GM23248 (cell line): ENCODE measurements around the gene SARM1. TPM values are rescaled to one million over a fixed set of nuclear protein-coding genes. Genes with fewer than 3 reads are reported as not detected.

Source experiments
- DNase-seq: peaks from one replicate; pipeline ENCODE4 v3.0.0-alpha.2; 2015
- H2AFZ ChIP-seq: fragments of 200-600 bp; sonication (generic); 2 replicates; pipeline ENCODE4 v1.6.1; 2016; ENCODE audit warnings: antibody characterized with exemption
- H3F3A ChIP-seq: fragments of 200-600 bp; sonication (generic); 2 replicates; pipeline ENCODE4 v1.6.1; 2016; ENCODE audit warnings: mild to moderate bottlenecking, antibody characterized with exemption, mixed run types; ENCODE audit not compliant: insufficient read depth
- H3K27ac ChIP-seq: fragments of 200-600 bp; sonication (generic); 2 replicates; pipeline ENCODE4 v1.5.1; 2016; ENCODE audit warnings: mild to moderate bottlenecking
- H3K27me3 ChIP-seq: fragments of 200-600 bp; sonication (generic); replicated peaks from 2 replicates; pipeline ENCODE4 v1.6.1; 2016; ENCODE audit warnings: mild to moderate bottlenecking; ENCODE audit not compliant: insufficient read depth
- H3K36me3 ChIP-seq: fragments of 200-600 bp; sonication (generic); 2 replicates; pipeline ENCODE4 v1.6.1; 2016; ENCODE audit warnings: low read depth, mild to moderate bottlenecking
- H3K4me1 ChIP-seq: fragments of 200-600 bp; sonication (generic); 2 replicates; pipeline ENCODE4 v1.6.1; 2016; ENCODE audit warnings: mild to moderate bottlenecking; ENCODE audit not compliant: insufficient read depth
- H3K4me2 ChIP-seq: fragments of 200-600 bp; sonication (generic); one replicate; pipeline ENCODE4 v1.6.1; 2016; ENCODE audit warnings: mild to moderate bottlenecking; ENCODE audit not compliant: unreplicated experiment
- H3K4me3 ChIP-seq: fragments of 200-600 bp; sonication (generic); 2 replicates; pipeline ENCODE4 v1.5.1; 2016; ENCODE audit warnings: mild to moderate bottlenecking
- H3K79me2 ChIP-seq: fragments of 200-600 bp; sonication (generic); 2 replicates; pipeline ENCODE4 v1.6.1; 2016; ENCODE audit warnings: mild to moderate bottlenecking; ENCODE audit not compliant: insufficient read depth
- H3K9ac ChIP-seq: fragments of 200-600 bp; sonication (generic); 2 replicates; pipeline ENCODE4 v1.6.1; 2016; ENCODE audit warnings: mild to moderate bottlenecking
- H3K9me2 ChIP-seq: fragments of 200-600 bp; sonication (generic); 2 replicates; pipeline ENCODE4 v1.6.1; 2016; ENCODE audit warnings: mixed run types, mild to moderate bottlenecking, moderate library complexity; ENCODE audit not compliant: insufficient read depth
- H3K9me3 ChIP-seq: fragments of 200-600 bp; sonication (generic); one replicate; pipeline ENCODE4 v1.6.1; 2017; ENCODE audit warnings: low read depth
- H4K20me1 ChIP-seq: fragments of 200-600 bp; sonication (generic); 2 replicates; pipeline ENCODE4 v1.6.0; 2016; ENCODE audit not compliant: insufficient read depth
- EZH2 ChIP-seq: fragments of 200-600 bp; sonication (generic); IDR thresholded peaks from 2 replicates; pipeline ENCODE4 v1.6.1; 2018; ENCODE audit warnings: antibody characterized with exemption, mild to moderate bottlenecking; ENCODE audit not compliant: insufficient read depth, poor library complexity, severe bottlenecking
- EZH2phosphoT487 ChIP-seq: fragments of 200-600 bp; sonication (generic); IDR thresholded peaks from 2 replicates; pipeline ENCODE4 v1.6.1; 2018; ENCODE audit warnings: antibody characterized with exemption, moderate library complexity, mild to moderate bottlenecking, low read depth; ENCODE audit not compliant: insufficient read depth
- WGBS, 2 experiments: methylation state at CpG; one replicate each; pipeline ENCODE4 v1.1.6; 2015 to 2017; ENCODE audit warnings: low lambda C conversion rate in 2 of 2, low coverage in 1 of 2; ENCODE audit errors: missing lambda C conversion rate in 2 of 2; 5-methylcytosine and 5-hydroxymethylcytosine counted together
- in situ Hi-C: fragments of 300-500 bp; cut with MboI; formaldehyde crosslinking; loops from 2 replicates; pipeline ENCODE4 v1.15.0; 2020
- polyA plus RNA-seq: library from polyadenylated mRNA; unstranded; fragments of >200 nt; fragmentation: Nextera tagmentation; extraction: Ambion mirVana; gene quantifications from 2 replicates; pipeline ENCODE4 v1.2.1, GENCODE V29; 2016
- total RNA-seq: library from RNA; depleted of rRNA; stranded (reverse); fragments of >200 nt; shearing (Covaris generic); gene quantifications from 2 replicates; pipeline ENCODE4 v1.2.3, GENCODE V29; 2014; rRNA removed

Gene SARM1
- 16.9 and 24.2 TPM in 2 replicates for total RNA-seq
- polyA plus RNA-seq: 4.7 and 5.8 TPM in 2 replicates

DNA sequence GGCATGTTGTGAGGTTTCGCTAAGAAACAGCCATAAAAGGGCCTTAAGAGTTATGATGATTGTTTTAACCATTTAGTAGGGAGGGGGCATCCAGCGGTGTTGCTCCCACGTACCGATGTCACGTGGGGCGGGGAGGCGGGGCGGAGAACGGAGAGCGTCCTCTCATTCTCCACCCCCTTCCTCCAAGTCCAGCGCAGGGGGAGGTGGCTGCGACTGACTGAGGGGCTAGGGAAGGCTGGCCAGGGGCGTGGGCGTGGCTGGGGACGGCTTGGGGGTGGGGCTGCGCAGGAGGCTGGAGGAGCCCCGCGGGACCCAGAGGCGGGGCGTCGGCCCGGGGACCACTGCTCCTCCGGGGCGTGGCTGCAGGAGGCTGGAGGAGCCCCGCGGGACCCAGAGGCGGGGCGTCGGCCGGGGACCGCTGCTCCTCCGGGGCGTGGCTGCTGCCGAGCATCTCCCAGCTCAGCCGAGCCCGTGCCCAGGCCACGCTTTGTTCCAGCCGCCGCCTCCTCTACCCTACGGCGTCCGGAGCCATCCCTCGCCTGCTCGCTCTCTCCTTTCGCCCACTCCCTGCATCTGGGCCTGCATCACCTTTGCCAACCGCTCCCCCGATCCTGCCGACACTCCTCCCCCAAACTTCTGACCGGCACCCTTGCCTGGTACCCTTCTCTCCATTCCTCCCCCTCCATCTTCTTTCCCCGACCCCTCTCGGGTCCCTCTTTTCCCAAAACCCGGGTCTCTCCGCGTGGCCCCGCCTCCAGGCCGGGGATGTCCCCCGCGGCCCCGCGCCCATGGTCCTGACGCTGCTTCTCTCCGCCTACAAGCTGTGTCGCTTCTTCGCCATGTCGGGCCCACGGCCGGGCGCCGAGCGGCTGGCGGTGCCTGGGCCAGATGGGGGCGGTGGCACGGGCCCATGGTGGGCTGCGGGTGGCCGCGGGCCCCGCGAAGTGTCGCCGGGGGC, at the start of gene SARM1:
TSS of gene SARM1 (plus strand) at position 450 of the 958 bp plus-strand sequence. CDS start at position 789, 339 bp downstream.
- in situ Hi-C loops: no loop called here
- 1% methylated on average over 55 to 76 of the region's 80 CpGs for WGBS, 2 experiments
- peak within 1 kb of the TSS; percentile 21 for H3K27ac ChIP-seq

DNA sequence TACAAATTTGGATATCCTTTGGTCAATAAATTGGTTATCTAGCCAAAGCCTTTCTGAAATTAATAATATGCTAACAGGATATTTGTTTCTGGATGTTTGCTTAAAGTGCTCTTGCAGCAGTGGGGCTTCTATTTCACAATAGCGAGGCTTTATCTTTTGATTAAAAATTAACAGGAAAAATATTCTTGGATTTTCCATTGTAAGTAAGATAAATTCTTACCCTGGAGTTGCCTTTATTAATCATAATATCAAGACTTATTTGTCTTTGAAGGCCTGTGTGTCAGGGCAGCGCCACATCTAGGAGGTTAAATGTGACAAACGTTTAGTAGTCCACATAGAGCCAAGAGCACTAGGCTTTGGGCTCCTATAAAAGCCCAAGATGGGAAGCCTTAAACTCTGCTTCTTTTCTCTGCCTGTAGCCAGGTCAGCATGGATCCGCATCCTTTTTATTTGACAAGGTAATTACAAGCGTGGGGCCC, 47.2 kb upstream of the SARM1 start:
- Histone ChIP-seq H3K4me3 (no peak overlapping the region), H3K9me2 (no peaks in the 10 kb centered on the region), H4K20me1 (no peaks in the 10 kb centered on the region), H3K9ac (no peak overlapping the region), H3F3A (peaks cover 14% of the 10 kb centered on the region; the same call in 1 of the 2 replicates), H3K9me3 (no peaks in the 10 kb centered on the region), H3K79me2 (peaks cover 9% of the 10 kb centered on the region; the same call in 1 of the 2 replicates), H3K4me2 (no peak overlapping the region), H3K27me3 (no peaks in the 10 kb centered on the region), H2AFZ (no peak overlapping the region), H3K36me3 (peaks cover 9% of the 10 kb centered on the region; the same call in 1 of the 2 replicates), H3K27ac (no peak overlapping the region), H3K4me1 (0 out of 2 replicates have a peak, but pooled peaks cover 7% of the 10 kb centered on the region)
- 84% methylated on average over 5 of the region's 5 CpGs for WGBS, 2 experiments
- in situ Hi-C loops: no loop called here
- no peak for TF ChIP-seq EZH2phosphoT487
- TF ChIP-seq EZH2: no peak
- DNase-seq: no peak

More for the DNA sequence above, at the start of gene SARM1:
- DNase-seq: peak; percentile 88
- Histone ChIP-seq H4K20me1 (no peaks in the 10 kb centered on the region), H3K9me2 (no peaks in the 10 kb centered on the region), H3K4me1 (peaks cover 6% of the 10 kb centered on the region), H2AFZ (peak within 1 kb of the TSS; percentile 71), H3K4me2 (peak within 1 kb of the TSS; percentile 61), H3K79me2 (peaks cover 16% of the 10 kb centered on the region), H3K9me3 (no peaks in the 10 kb centered on the region), H3K36me3 (no peaks in the 10 kb centered on the region), H3K9ac (peak within 1 kb of the TSS; percentile 58), H3K27me3 (no peaks in the 10 kb centered on the region), H3K4me3 (peak within 1 kb of the TSS; percentile 65), H3F3A (peaks cover 16% of the 10 kb centered on the region)
- TF ChIP-seq EZH2 (no peak), EZH2phosphoT487 (no peak)

DNA sequence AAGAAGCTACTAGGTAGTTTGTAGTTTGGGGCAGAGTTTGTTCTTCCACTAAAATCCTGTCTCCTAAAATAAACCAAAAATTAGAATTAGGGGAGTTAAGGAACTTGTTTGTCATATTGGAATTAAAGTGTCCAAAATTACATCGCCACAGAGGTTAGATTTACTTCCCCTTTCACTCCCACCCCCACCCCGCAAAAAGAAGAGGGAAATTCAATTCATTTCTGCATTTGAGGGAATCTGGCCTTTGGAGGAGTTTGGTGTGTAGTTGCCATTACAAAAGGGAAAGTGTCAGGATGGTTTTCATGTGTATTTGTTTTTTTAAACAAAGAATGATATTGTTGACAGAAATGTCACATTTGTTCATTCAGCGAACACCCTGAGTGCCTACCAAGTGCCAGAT, 46.7 kb upstream of the SARM1 start:
- Histone ChIP-seq H3K27me3 (no peaks in the 10 kb centered on the region), H4K20me1 (no peaks in the 10 kb centered on the region), H3K36me3 (peaks cover 11% of the 10 kb centered on the region; the same call in 1 of the 2 replicates), H3K79me2 (peaks cover 10% of the 10 kb centered on the region; the same call in 1 of the 2 replicates), H3K9ac (no peak overlapping the region), H3K27ac (no peak overlapping the region), H2AFZ (no peak overlapping the region), H3K9me3 (no peaks in the 10 kb centered on the region), H3K9me2 (no peaks in the 10 kb centered on the region), H3K4me1 (0 out of 2 replicates have a peak, but pooled peaks cover 4% of the 10 kb centered on the region), H3K4me3 (no peak overlapping the region), H3K4me2 (no peak overlapping the region), H3F3A (peaks cover 14% of the 10 kb centered on the region; the same call in 1 of the 2 replicates)
- WGBS, 2 experiments: 88 to 92% methylated on average over 3 of the region's 3 CpGs
- in situ Hi-C loops: no loop called here
- no peak for DNase-seq
- no peak for TF ChIP-seq EZH2phosphoT487
- TF ChIP-seq EZH2: no peak

DNA sequence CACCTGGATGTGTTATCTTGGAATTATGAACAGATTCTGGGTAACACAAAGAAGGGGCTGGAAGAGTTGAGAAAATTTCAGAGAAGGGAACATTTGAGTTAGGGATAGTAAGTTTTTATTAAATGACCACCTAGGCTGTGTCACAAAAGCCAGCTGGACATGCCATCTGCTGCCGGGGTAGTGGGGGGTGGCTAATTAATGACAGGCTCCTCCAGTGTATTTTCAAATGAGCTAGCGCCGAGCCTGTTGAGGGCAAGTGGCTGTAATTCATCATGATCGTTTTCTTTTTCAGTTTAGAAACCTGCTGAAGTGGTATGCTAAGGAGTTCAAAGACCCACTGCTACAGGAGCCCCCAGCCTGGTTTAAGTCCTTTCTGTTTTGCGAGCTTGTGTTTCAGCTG, 46.3 kb upstream of the SARM1 start:
- H3F3A ChIP-seq: peaks cover 14% of the 10 kb centered on the region; the same call in 1 of the 2 replicates
- WGBS, 2 experiments: 61 to 66% methylated on average over 5 of the region's 5 CpGs
- no peaks in the 10 kb centered on the region for H3K4me1 ChIP-seq
- no peak overlapping the region for H3K4me3 ChIP-seq
- TF ChIP-seq EZH2 (no peak), EZH2phosphoT487 (no peak)
- H3K36me3 ChIP-seq: peaks cover 11% of the 10 kb centered on the region; the same call in 1 of the 2 replicates
- no peak overlapping the region for H2AFZ ChIP-seq
- no peak overlapping the region for H3K9ac ChIP-seq
- peaks cover 10% of the 10 kb centered on the region for H3K79me2 ChIP-seq
- H4K20me1 ChIP-seq: no peaks in the 10 kb centered on the region
- H3K9me2 ChIP-seq: no peaks in the 10 kb centered on the region
- H3K9me3 ChIP-seq: no peaks in the 10 kb centered on the region
- H3K27ac ChIP-seq: no peak overlapping the region
- H3K27me3 ChIP-seq: no peaks in the 10 kb centered on the region
- no peak overlapping the region for H3K4me2 ChIP-seq
- DNase-seq: no peak
- in situ Hi-C loops: no loop called here
